Hematopoietic multipotent progenitor cell treated with erythropoietin and hydrocortisone succinate and interleukin-3 and kit ligand, for 4 days (in vitro differentiated cells): ENCODE measurements around the gene UFL1.

Experiments used
- DNase-seq: peaks from one replicate; pipeline ENCODE4 v3.0.0-alpha.2; 2015

UFL1 gene

GRCh38 chr6:96575359-96575758 is 53.8 kb downstream of the UFL1 start:
- no peak for DNase-seq

GRCh38 chr6:96576221-96576620 is 54.6 kb downstream of the UFL1 start:
- peak; percentile 62 for DNase-seq

GRCh38 chr6:96582021-96582420 is 60.4 kb downstream of the UFL1 start:
- no peak for DNase-seq

- DNase-seq = no peak
These were observed 60.8 kb downstream of the UFL1 start for GRCh38 chr6:96582436-96582835.

GRCh38 chr6:96604420-96604819 is 82.8 kb downstream of the UFL1 start:
- no peak for DNase-seq
